ENCODE results near the gene MTA3. TPM values are rescaled to one million over a fixed set of nuclear protein-coding genes. Genes with fewer than 3 reads are reported as not detected.
A peak's percentile ranks its signal among the peaks of the same experiment; 100 is the strongest.

MTA3 gene
- polyA plus RNA-seq, 3 donors from 2014 or later: 3.8 to 7.5 (median 7.0) TPM

DNA sequence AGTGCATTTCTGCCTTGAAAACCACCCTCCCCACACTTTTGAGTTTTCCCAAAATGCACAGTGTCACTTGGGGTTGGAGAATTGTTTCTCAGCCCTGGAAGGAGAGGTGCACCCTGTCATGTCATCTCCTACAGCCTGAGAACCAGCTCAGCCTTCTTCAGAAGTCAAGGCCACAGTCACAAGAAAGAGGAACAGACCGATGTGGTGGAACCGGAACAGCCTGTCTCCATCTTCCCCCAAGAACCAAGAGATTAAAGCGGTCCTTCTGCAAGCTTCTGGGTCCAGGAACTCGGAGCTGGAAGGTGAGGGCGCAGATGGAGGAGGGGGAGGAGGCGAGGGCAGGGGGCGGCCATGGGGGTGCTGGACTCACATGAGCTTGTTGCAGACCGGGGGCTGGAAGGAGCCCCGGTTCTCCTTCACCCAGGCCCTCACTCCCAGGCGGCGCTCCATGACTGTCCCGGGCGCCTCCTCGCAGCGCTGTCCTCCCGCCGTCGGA is 223.7 kb downstream of the MTA3 start:
- H3K9me3 Mint-ChIP-seq: peaks cover 0 to 2% (median 0%) of the 10 kb centered on the region in 6 donors
- peaks cover 0 to 12% (median 0%) of the 10 kb centered on the region in 3 donors for H3K36me3 Mint-ChIP-seq
- H3K27ac Mint-ChIP-seq: peak overlapping the region in 1 of 6 donors; percentile 16
- peaks cover 24 to 29% of the 10 kb centered on the region in 2 donors for H3K4me1 Mint-ChIP-seq
- H3K4me3 Mint-ChIP-seq: peak overlapping the region; percentile 50 to 77 (median 69)
- no peak for DNase-seq
- H3K27me3 Mint-ChIP-seq (ENCODE audit: low read depth in 3 of 3): peaks cover 13 to 21% (median 14%) of the 10 kb centered on the region in 3 donors

DNA sequence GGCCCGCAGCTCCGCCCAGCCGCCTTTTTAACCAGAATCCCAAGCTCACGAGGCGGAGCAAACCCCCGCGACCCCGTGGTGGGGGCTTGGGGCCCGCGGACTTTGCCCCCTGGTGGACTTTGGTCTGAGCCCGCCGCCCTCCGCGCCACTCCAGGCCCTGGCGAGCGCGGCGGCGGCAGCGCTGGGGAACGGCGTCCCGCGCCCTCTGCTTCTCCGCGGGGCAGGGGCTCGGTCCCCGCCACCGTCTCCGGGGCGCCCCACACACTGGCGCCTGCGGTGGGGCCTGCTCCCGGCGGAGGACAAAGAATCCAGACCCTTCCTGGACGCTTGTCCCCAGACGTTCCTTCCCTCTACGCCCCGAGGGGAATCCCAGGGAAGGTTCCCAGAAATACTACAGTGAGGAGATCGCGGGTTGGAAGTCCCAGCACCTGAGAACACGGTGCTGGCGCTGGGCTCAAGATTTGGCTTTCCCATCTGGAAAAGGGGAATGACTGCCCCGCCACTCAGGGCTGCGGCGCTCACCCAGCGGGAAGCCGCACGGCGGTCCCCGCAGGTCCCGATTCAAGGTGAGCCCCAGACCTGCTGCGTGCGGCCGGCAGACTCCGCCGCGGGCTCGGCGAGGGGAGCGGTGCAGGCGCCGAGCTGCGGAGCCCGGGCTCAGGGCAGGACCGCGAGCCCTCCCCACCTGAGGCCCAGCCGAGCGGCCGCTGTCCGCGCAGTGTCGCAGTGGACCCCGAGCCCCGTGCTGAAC is 224.3 kb downstream of the MTA3 start, which contains the start of gene HAAO:
HAAO (minus strand) TSS at position 1 of the 751 bp plus-strand sequence. CDS start 47 bp downstream, outside the sequence.
- H3K4me1 Mint-ChIP-seq: peaks cover 21 to 24% of the 10 kb centered on the region in 2 donors
- peaks cover 0 to 2% (median 0%) of the 10 kb centered on the region in 6 donors for H3K9me3 Mint-ChIP-seq
- peak within 1 kb of the TSS in 1 of 6 donors; percentile 16 for H3K27ac Mint-ChIP-seq
- peaks cover 0 to 12% (median 0%) of the 10 kb centered on the region in 3 donors for H3K36me3 Mint-ChIP-seq
- peak within 1 kb of the TSS; percentile 50 to 77 (median 69) for H3K4me3 Mint-ChIP-seq
- no peak for DNase-seq
- peaks cover 13 to 21% (median 14%) of the 10 kb centered on the region in 3 donors for H3K27me3 Mint-ChIP-seq (ENCODE audit: low read depth in 3 of 3)

DNA sequence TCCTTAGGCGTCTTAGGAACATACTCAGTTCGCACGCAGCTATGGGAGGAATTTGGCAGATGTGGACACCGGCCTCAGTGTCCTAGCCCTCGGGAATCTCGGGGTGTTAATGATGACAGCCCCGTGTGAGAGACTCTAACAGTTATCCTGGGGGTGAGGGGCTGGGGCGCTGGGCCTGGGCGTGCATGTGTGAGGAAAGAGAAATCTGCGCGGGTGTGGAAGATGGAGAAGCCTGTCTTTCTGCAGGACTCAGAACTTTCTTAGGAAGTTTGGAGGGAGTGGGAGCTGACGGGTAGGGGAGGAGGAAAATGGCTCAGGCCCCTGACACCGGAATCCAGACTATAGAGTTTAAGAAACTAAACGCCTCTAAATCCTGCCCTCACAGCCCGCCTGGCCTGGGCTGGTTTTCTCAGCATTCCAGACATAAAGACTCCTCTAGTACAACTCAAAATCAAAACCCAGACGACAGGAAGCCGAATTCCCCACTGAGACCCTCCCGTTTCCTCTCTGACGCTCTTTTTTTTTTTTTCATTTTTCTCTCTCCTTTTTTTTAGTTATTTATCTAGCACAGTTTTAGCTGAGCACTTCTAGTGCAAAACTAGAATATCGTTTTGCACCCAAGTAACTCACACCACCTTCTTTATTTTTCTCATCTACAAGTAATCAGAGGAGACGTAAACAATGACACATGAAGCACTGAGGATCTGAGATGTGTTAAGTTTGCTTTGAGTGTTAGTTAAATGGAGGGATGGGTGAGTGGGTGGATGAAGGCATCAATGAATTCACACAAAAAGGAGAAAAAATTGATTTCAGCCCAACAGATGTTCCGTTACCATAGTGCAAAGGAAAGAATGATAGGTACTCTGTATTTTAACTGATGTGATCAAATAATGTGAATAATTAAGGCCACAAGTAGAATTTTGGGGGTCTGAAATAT is 225.2 kb downstream of the MTA3 start:
- DNase-seq: no peak
- peaks cover 0 to 12% (median 0%) of the 10 kb centered on the region in 3 donors for H3K36me3 Mint-ChIP-seq
- H3K27ac Mint-ChIP-seq: no peak overlapping the region
- H3K27me3 Mint-ChIP-seq (ENCODE audit: low read depth in 3 of 3): peaks cover 13 to 21% (median 14%) of the 10 kb centered on the region in 3 donors
- H3K4me1 Mint-ChIP-seq: peaks cover 15 to 18% of the 10 kb centered on the region in 2 donors
- H3K4me3 Mint-ChIP-seq: peak overlapping the region in 4 of 5 donors; percentile 14 to 64 (median 40)
- peaks cover 0 to 2% (median 0%) of the 10 kb centered on the region in 6 donors for H3K9me3 Mint-ChIP-seq

DNA sequence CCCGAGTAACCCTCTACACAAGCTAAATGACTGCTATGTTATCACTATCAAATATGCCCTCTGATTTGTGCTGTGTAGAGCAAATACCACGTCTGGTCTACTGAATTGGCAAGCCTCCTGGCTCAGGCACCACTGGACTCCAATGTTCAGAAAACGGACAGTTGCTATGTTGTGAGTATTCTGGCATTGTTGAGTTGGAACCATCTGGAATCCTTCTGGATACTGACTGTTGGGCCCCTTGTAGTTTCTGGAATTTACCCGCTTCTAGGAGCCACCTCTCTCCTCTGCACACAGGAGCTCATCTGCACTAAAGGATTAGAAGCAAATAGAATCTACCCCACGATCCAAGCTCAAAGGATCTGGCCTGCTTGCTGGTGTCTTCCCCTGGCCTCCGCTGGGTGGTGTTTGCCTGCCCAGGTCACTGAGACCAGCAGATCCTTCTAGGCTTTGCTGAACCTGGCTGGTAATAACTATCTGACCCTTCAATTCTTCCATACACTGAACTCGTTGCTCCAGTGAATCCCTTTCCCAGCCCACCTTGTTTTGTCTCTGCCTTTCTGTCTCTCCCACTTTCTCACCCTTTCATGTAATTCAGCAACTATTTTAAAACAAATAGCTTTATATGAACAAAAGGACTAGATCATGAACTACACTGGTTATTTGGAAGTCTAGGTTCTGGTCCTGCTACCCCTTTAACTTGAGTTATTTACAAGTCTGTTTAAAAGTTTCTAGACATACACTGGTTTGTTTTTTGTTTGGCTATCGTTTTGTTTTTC is 226.0 kb downstream of the MTA3 start:
- Mint-ChIP-seq H3K36me3 (peaks cover 0 to 12% (median 0%) of the 10 kb centered on the region in 3 donors), H3K9me3 (peaks cover 0 to 2% (median 0%) of the 10 kb centered on the region in 6 donors), H3K27me3 (ENCODE audit: low read depth in 3 of 3) (peaks cover 13 to 21% (median 14%) of the 10 kb centered on the region in 3 donors), H3K27ac (no peak overlapping the region), H3K4me1 (peaks cover 12 to 16% of the 10 kb centered on the region in 2 donors), H3K4me3 (no peak overlapping the region)
- DNase-seq: no peak

DNA sequence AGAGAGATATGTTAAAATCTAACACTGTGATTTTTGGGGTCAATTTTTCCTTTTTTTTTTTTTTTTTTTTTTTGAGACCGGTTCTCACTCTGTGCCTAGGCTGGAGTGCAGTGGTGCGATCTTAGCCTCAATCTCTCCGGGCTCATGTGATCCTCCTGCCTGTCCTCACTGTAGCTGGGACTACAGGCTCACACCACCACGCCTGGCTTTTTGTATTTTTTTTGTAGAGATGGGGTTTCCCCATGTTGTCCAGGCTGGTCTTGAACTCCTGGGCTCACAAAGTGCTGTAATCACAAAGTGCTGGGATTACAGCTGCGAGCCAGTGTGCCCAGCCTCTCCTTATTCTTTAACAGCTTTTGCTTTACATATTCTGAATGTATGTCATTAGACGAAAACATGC is 226.8 kb downstream of the MTA3 start:
- peaks cover 12 to 16% of the 10 kb centered on the region in 2 donors for H3K4me1 Mint-ChIP-seq
- peaks cover 0 to 12% (median 0%) of the 10 kb centered on the region in 3 donors for H3K36me3 Mint-ChIP-seq
- peaks cover 0 to 2% (median 0%) of the 10 kb centered on the region in 6 donors for H3K9me3 Mint-ChIP-seq
- H3K27ac Mint-ChIP-seq: no peak overlapping the region
- peaks cover 8 to 17% (median 11%) of the 10 kb centered on the region in 3 donors for H3K27me3 Mint-ChIP-seq (ENCODE audit: low read depth in 3 of 3)
- DNase-seq: no peak
- no peak overlapping the region for H3K4me3 Mint-ChIP-seq

DNA sequence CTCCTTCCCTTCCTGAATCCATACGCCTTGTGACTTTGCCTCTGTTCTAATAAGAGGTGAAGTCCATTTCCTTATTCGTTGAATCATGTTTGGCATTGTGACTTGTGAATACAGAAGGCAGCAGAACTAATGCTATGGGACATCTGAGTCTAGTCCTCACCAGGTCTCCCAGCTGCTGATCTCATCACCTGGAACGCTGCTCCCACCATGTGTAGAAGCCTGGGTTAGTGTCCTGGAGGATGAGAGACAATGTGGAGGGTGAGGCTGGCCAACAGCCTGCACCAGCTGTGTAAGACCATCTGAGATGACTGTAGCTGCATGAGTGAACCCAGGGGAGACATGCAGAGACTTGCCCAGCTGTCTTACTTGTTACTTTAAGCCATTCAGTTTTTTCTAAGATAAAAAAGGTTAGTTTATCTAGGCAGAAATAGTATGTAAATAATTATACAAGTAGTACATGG is 227.4 kb downstream of the MTA3 start:
- DNase-seq: no peak
- peaks cover 0 to 10% (median 0%) of the 10 kb centered on the region in 3 donors for H3K36me3 Mint-ChIP-seq
- H3K27me3 Mint-ChIP-seq (ENCODE audit: low read depth in 3 of 3): peaks cover 8 to 20% (median 11%) of the 10 kb centered on the region in 3 donors
- H3K4me3 Mint-ChIP-seq: no peak overlapping the region
- H3K27ac Mint-ChIP-seq: no peak overlapping the region
- peaks cover 12 to 16% of the 10 kb centered on the region in 2 donors for H3K4me1 Mint-ChIP-seq
- peaks cover 0 to 2% (median 0%) of the 10 kb centered on the region in 6 donors for H3K9me3 Mint-ChIP-seq

DNA sequence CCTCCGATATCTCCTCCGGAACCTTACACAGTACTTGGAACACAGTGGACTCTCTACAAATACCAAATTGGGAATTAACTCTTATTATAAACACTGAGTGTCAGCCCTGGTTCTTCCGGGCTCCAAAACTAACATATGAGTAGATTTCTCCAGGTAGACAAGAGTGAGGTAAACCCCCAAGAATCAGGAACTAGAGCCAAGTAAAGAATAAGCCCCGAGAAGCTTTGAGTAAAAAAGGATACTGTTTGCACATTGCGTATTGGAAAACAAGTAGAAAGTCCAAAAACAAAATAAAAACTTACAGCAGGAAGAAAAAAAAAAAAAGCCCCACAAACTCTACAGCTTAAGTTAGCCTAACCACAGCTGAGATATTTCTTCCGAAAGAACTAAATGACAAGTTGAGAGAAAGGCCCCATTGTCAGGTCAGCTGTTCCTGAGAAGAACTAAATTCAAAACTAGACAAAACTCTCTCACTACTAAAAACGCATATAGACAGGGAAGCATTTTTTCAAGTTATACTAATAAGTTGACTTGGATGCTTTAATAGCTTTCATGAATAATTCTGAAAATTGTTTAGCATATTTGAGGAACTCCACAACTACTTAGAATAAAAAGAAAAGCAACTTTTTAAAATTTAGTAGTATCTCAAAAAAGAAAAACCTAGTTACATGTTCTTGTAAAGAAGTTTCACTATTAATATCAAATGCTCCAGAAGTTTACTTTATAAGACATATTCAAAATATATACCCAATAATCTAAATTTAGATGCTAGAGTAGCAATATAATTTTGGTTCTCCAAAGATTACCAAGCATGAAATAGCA is 228.2 kb downstream of the MTA3 start:
- peaks cover 12% of the 10 kb centered on the region in 2 donors for H3K4me1 Mint-ChIP-seq
- peak overlapping the region in 1 of 5 donors; percentile 73 for H3K4me3 Mint-ChIP-seq
- H3K36me3 Mint-ChIP-seq: peaks cover 0 to 4% (median 0%) of the 10 kb centered on the region in 3 donors
- no peak for DNase-seq
- H3K27ac Mint-ChIP-seq: no peak overlapping the region
- H3K27me3 Mint-ChIP-seq (ENCODE audit: low read depth in 3 of 3): peaks cover under 1 to 20% (median 11%) of the 10 kb centered on the region in 3 donors
- no peaks in the 10 kb centered on the region for H3K9me3 Mint-ChIP-seq

DNA sequence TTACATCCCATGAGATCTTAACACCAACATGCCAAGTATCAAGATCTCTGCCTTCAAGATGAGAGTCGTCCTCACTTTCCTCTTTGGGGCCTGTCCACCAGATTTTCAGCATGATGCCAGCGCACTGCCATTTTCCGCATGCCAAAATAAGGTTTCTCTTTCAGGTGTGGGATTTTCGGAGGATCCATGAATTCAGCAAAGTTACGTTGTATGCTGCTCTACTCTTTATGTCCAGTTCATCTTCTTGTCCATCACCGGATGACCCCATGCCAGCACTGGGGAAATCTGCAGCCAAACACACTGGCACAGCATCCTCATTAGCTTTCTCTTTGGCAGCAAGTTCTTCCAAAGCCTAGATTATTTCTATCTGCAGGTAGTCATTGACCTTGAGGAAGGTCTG is 228.8 kb downstream of the MTA3 start:
- Mint-ChIP-seq H3K4me3 (no peak overlapping the region), H3K27ac (no peak overlapping the region), H3K27me3 (ENCODE audit: low read depth in 3 of 3) (peaks cover 0 to 21% (median 8%) of the 10 kb centered on the region in 3 donors), H3K36me3 (peaks cover 0 to 4% (median 0%) of the 10 kb centered on the region in 3 donors), H3K4me1 (peaks cover 6 to 7% of the 10 kb centered on the region in 2 donors), H3K9me3 (no peaks in the 10 kb centered on the region)
- no peak for DNase-seq

DNA sequence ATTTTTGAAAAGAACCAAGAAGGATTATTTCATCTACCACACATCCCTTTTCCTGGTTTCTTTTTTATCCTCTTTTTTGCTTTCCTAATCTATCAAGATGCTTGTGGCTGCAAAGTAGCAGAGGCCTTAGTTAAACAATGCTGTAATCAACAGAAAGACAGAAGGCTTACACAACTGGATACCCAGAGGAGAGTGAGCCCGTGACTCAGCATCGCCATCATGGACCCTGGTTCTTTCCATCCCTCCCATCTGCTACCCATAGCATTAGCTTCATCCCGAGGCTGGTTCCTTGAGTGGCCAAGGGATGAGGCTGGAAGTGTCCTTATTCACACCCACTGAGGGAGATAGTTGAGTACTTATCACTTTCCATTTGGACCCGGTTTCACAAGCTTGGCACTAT is 231.4 kb downstream of the MTA3 start:
- Mint-ChIP-seq H3K9me3 (no peaks in the 10 kb centered on the region), H3K4me3 (no peak overlapping the region), H3K27me3 (ENCODE audit: low read depth in 3 of 3) (peaks cover 0 to 16% (median 9%) of the 10 kb centered on the region in 3 donors), H3K27ac (no peak overlapping the region), H3K36me3 (peaks cover 0 to 4% (median 0%) of the 10 kb centered on the region in 3 donors), H3K4me1 (no peaks in the 10 kb centered on the region)
- DNase-seq: no peak

DNA sequence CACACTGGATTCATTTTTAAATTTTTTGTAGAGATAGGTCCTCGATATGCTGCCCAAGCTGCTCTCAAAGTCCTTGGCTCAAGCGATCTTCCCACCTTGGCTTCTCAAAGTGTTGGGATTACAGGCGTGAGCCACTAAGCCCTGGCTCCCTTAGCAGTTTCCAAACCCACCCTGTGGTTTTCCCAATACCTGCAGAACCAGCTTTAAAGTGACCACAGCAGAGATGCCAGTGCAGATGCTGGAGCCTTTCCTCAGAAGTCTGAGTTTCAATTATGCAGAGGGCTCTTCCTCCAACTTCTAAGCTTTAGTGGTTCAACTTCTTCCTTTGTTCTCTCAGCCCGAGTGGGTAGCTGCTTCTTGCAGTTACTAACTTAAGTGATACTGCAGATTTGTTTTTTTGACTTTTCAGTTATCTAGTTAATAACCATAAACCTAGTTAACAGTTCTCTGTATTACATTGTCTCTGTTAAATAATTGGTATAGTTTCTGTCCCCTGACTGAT is 232.1 kb downstream of the MTA3 start:
- Mint-ChIP-seq H3K4me1 (no peaks in the 10 kb centered on the region), H3K36me3 (peaks cover 0 to 3% (median 0%) of the 10 kb centered on the region in 3 donors), H3K27me3 (ENCODE audit: low read depth in 3 of 3) (peaks cover 0 to 16% (median 8%) of the 10 kb centered on the region in 3 donors), H3K9me3 (no peaks in the 10 kb centered on the region), H3K4me3 (no peak overlapping the region), H3K27ac (no peak overlapping the region)
- no peak for DNase-seq

DNA sequence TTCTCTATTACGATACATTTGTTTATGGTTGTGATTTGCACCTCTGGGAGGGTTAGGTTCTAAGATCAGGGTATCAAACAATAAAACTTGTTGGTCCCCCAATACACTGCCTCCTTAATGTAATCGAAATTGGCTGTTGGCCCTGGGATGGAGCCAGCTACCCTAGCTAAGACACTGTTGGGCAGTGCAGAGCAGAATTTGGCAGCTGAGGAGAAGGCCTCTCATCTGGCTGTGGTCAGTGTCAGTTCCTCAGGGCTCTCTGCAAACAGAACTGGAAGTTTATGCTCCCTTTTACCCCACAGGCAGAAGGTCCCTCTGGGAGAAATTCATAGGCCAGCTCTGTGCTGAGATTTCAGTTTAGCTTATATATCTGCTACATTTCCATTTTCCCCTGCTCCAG is 232.5 kb downstream of the MTA3 start:
- H3K27me3 Mint-ChIP-seq (ENCODE audit: low read depth in 3 of 3): peaks cover 0 to 16% (median 6%) of the 10 kb centered on the region in 3 donors
- H3K4me3 Mint-ChIP-seq: no peak overlapping the region
- no peak overlapping the region for H3K27ac Mint-ChIP-seq
- H3K4me1 Mint-ChIP-seq: no peaks in the 10 kb centered on the region
- no peaks in the 10 kb centered on the region for H3K36me3 Mint-ChIP-seq
- H3K9me3 Mint-ChIP-seq: no peaks in the 10 kb centered on the region
- no peak for DNase-seq

DNA sequence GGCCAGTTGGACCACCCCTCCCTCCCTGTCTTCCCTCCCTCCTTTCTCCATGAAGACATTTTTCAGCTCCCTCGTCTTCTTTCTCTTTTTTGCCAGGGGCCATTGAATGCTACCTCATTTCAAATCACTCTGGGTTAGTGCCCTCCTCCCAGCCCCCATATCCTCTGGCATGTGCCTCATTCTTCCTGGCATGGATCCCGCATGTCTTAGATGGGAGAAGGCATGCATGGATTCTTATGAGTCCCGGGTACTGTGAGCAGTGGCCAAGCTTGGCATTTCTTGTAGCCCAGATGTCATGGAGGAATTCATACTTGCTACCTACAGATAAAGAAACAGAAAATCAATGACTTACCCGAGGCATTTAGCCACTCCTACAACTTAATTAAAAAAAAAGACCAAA is 232.9 kb downstream of the MTA3 start:
- Mint-ChIP-seq H3K27me3 (ENCODE audit: low read depth in 3 of 3) (peaks cover 0 to 16% (median 6%) of the 10 kb centered on the region in 3 donors), H3K4me3 (no peak overlapping the region), H3K36me3 (no peaks in the 10 kb centered on the region), H3K4me1 (no peaks in the 10 kb centered on the region), H3K9me3 (no peaks in the 10 kb centered on the region), H3K27ac (no peak overlapping the region)
- DNase-seq: no peak
